GM21367 (cell line): ENCODE data around the gene TBC1D22A.

Experiments
- ATAC-seq: cut with Tn5 transposase; IDR thresholded peaks from one replicate; pipeline ENCODE4 v1.9.1; 2021; ENCODE audit not compliant: unreplicated experiment

Gene TBC1D22A

GRCh38 chr22:46752286-46752987 lies 10.0 kb upstream of the TBC1D22A start:
- no peak for ATAC-seq

GRCh38 chr22:46752988-46753310 lies 9.5 kb upstream of the TBC1D22A start:
- ATAC-seq = no peak

GRCh38 chr22:46753360-46753759 lies 9.1 kb upstream of the TBC1D22A start:
- no peak for ATAC-seq

GRCh38 chr22:46753761-46754109 lies 8.7 kb upstream of the TBC1D22A start:
- no peak for ATAC-seq

GRCh38 chr22:46754110-46754799 lies 8.2 kb upstream of the TBC1D22A start:
- ATAC-seq = no peak

GRCh38 chr22:46754826-46755225 lies 7.6 kb upstream of the TBC1D22A start:
- ATAC-seq = no peak

- ATAC-seq = no peak
Observed at GRCh38 chr22:46755525-46755924, 6.9 kb upstream of the TBC1D22A start.

GRCh38 chr22:46756097-46756496 lies 6.4 kb upstream of the TBC1D22A start:
- no peak for ATAC-seq

GRCh38 chr22:46757104-46757503 lies 5.3 kb upstream of the TBC1D22A start:
- ATAC-seq = no peak

GRCh38 chr22:46758121-46758520 lies 4.3 kb upstream of the TBC1D22A start:
- no peak for ATAC-seq

GRCh38 chr22:46758867-46759290 lies 3.6 kb upstream of the TBC1D22A start:
- no peak for ATAC-seq

- no peak for ATAC-seq
Observed at GRCh38 chr22:46761017-46761416, 1.4 kb upstream of the TBC1D22A start.

- no peak for ATAC-seq
Observed at GRCh38 chr22:46761539-46762237, 762 bp upstream of the TBC1D22A start.

GRCh38 chr22:46763051-46763705 lies 728 bp downstream of the TBC1D22A start:
- peak; percentile 38 for ATAC-seq

GRCh38 chr22:46764140-46764680 lies 1.8 kb downstream of the TBC1D22A start:
- ATAC-seq = no peak

- ATAC-seq = no peak
Observed at GRCh38 chr22:46764779-46765485, 2.5 kb downstream of the TBC1D22A start.

- no peak for ATAC-seq
Observed at GRCh38 chr22:46766611-46767010, 4.2 kb downstream of the TBC1D22A start.

GRCh38 chr22:46767249-46767985 lies 5.0 kb downstream of the TBC1D22A start:
- ATAC-seq = no peak

GRCh38 chr22:46769191-46769675 lies 6.8 kb downstream of the TBC1D22A start:
- no peak for ATAC-seq

GRCh38 chr22:46769706-46770105 lies 7.3 kb downstream of the TBC1D22A start:
- ATAC-seq = no peak
